ENCODE results near the gene PPP1R12A.

The PPP1R12A gene

GRCh38 chr12:79850610-79851299 is 84.1 kb downstream of the PPP1R12A start:
- Histone ChIP-seq H3K27me3 (no peaks in the 10 kb centered on the region), H3K27ac (no peak overlapping the region), H3K9me3 (no peaks in the 10 kb centered on the region), H3K4me3 (no peak overlapping the region), H3K4me1 (peaks cover 0 to 50% (median 4%) of the 10 kb centered on the region in 4 donors), H3K36me3 (no peaks in the 10 kb centered on the region)
- intact Hi-C loops (cut with DNase I; ENCODE audit: low total_unique reads): no loop called here
- DNase-seq: no peak
- TF ChIP-seq CTCF (IDR thresholded peaks at IDR 0.05): no peak

- H3K4me3 ChIP-seq: no peak overlapping the region
- no peak for DNase-seq
- peaks cover 14 to 16% (median 15%) of the 10 kb centered on the region in 3 donors for H3K36me3 ChIP-seq
- H3K27ac ChIP-seq: no peak overlapping the region
- H3K9me3 ChIP-seq: no peaks in the 10 kb centered on the region
- no peak for TF ChIP-seq CTCF (IDR thresholded peaks at IDR 0.05)
- intact Hi-C loops (cut with DNase I; ENCODE audit: low total_unique reads): no loop called here
- no peaks in the 10 kb centered on the region for H3K27me3 ChIP-seq
- peaks cover 0 to 60% (median 6%) of the 10 kb centered on the region in 4 donors for H3K4me1 ChIP-seq
Measured at GRCh38 chr12:79848339-79848738, 86.6 kb downstream of the PPP1R12A start.

- Histone ChIP-seq H3K27me3 (no peaks in the 10 kb centered on the region), H3K4me3 (no peak overlapping the region), H3K27ac (no peak overlapping the region), H3K4me1 (peaks cover 0 to 63% (median 6%) of the 10 kb centered on the region in 4 donors), H3K36me3 (peaks cover 14 to 17% (median 16%) of the 10 kb centered on the region in 3 donors), H3K9me3 (no peaks in the 10 kb centered on the region)
- no peak for TF ChIP-seq CTCF (IDR thresholded peaks at IDR 0.05)
- intact Hi-C loops (cut with DNase I; ENCODE audit: low total_unique reads): no loop called here
- DNase-seq: no peak
Measured at GRCh38 chr12:79847417-79847816, 87.5 kb downstream of the PPP1R12A start.

- DNase-seq: no peak
- no peaks in the 10 kb centered on the region for H3K27me3 ChIP-seq
- no peaks in the 10 kb centered on the region for H3K9me3 ChIP-seq
- H3K27ac ChIP-seq: no peak overlapping the region
- peaks cover 0 to 87% (median 17%) of the 10 kb centered on the region in 4 donors for H3K4me1 ChIP-seq
- TF ChIP-seq CTCF (IDR thresholded peaks at IDR 0.05): no peak
- peaks cover 14 to 17% (median 16%) of the 10 kb centered on the region in 3 donors for H3K36me3 ChIP-seq
- intact Hi-C loops (cut with DNase I; ENCODE audit: low total_unique reads): no loop called here
- H3K4me3 ChIP-seq: no peak overlapping the region
Measured at GRCh38 chr12:79844693-79845092, 90.2 kb downstream of the PPP1R12A start.

- Histone ChIP-seq H3K36me3 (peaks cover 14 to 24% (median 21%) of the 10 kb centered on the region in 3 donors), H3K27ac (no peak overlapping the region), H3K27me3 (no peaks in the 10 kb centered on the region), H3K4me1 (peaks cover 0 to 82% (median 17%) of the 10 kb centered on the region in 4 donors), H3K9me3 (no peaks in the 10 kb centered on the region), H3K4me3 (no peak overlapping the region)
- DNase-seq: no peak
- intact Hi-C loops (cut with DNase I; ENCODE audit: low total_unique reads): no loop called here
- no peak for TF ChIP-seq CTCF (IDR thresholded peaks at IDR 0.05)
Measured at GRCh38 chr12:79843978-79844377, 90.9 kb downstream of the PPP1R12A start.

Measured in tibial artery (tissue), 4 donors.